ENCODE results near the gene NBEAL2.

The NBEAL2 gene

GRCh38 chr3:46981932-46982471 lies 2.5 kb downstream of the NBEAL2 start:
- Histone ChIP-seq H2AK5ac (ENCODE audit: low read length, severe bottlenecking) (no peak overlapping the region), H4K8ac (ENCODE audit: low read length) (no peak overlapping the region), H3K79me1 (replicated peaks; ENCODE audit: low read length, poor library complexity, severe bottlenecking) (peaks cover 17% of the 10 kb centered on the region), H3K27me3 (ENCODE audit: control insufficient read depth in 1 of 2, insufficient read depth in 1 of 2, low read length in 2 of 2) (no peaks in the 10 kb centered on the region), H2BK12ac (ENCODE audit: low read length in 2 of 2) (peak overlapping the region in 1 of 2 experiments; percentile 56), H2BK15ac (ENCODE audit: low read depth, poor library complexity, severe bottlenecking) (no peak overlapping the region), H4K91ac (ENCODE audit: low read length) (peak overlapping the region; percentile 9), H3K4me2 (ENCODE audit: low read length, poor library complexity, severe bottlenecking) (no peak overlapping the region), H2BK120ac (ENCODE audit: low read depth, low read length) (no peak overlapping the region), H2BK5ac (ENCODE audit: low read depth, low read length, poor library complexity, severe bottlenecking) (no peak overlapping the region), H3K27ac (ENCODE audit: low read length, poor library complexity, severe bottlenecking) (no peak overlapping the region), H3K9me3 (ENCODE audit: control insufficient read depth, low read length) (no peaks in the 10 kb centered on the region), H3K23ac (ENCODE audit: low read length in 2 of 2) (no peak overlapping the region), H3K4me3 (ENCODE audit: insufficient read depth in 1 of 2, low read depth in 1 of 2, low read length in 2 of 2) (no peak overlapping the region), H3K14ac (ENCODE audit: low read length in 2 of 2) (no peak overlapping the region), H2AFZ (ENCODE audit: low read depth, low read length) (no peak overlapping the region), H3K4ac (ENCODE audit: low read depth in 1 of 2, low read length in 2 of 2) (no peak overlapping the region), H3K36me3 (ENCODE audit: control insufficient read depth in 1 of 2, insufficient read depth in 2 of 2, low read depth in 1 of 2, low read length in 2 of 2) (peaks cover 0 to 12% of the 10 kb centered on the region in 2 experiments), H3K18ac (ENCODE audit: low read depth in 1 of 2, low read length in 2 of 2) (no peak overlapping the region), H3K9ac (ENCODE audit: low read length) (no peak overlapping the region), H3K4me1 (ENCODE audit: control insufficient read depth, insufficient read depth, low read depth, low read length) (peaks cover 22% of the 10 kb centered on the region)
- 53% methylated on average over 5 of the region's 5 CpGs for WGBS
- DNase-seq = no peak

GRCh38 chr3:46982546-46982945 lies 3.1 kb downstream of the NBEAL2 start:
- H3K9ac ChIP-seq (ENCODE audit: low read length) = no peak overlapping the region
- no peak overlapping the region for H2BK120ac ChIP-seq (ENCODE audit: low read depth, low read length)
- no peak for DNase-seq
- no peak overlapping the region for H3K27ac ChIP-seq (ENCODE audit: low read length, poor library complexity, severe bottlenecking)
- H3K4me2 ChIP-seq (ENCODE audit: low read length, poor library complexity, severe bottlenecking) = no peak overlapping the region
- H3K4me1 ChIP-seq (ENCODE audit: control insufficient read depth, insufficient read depth, low read depth, low read length) = peaks cover 22% of the 10 kb centered on the region
- H3K27me3 ChIP-seq (ENCODE audit: control insufficient read depth in 1 of 2, insufficient read depth in 1 of 2, low read length in 2 of 2) = no peaks in the 10 kb centered on the region
- H3K23ac ChIP-seq (ENCODE audit: low read length in 2 of 2) = no peak overlapping the region
- no peaks in the 10 kb centered on the region for H3K9me3 ChIP-seq (ENCODE audit: control insufficient read depth, low read length)
- H3K36me3 ChIP-seq (ENCODE audit: control insufficient read depth in 1 of 2, insufficient read depth in 2 of 2, low read depth in 1 of 2, low read length in 2 of 2) = peaks cover 0 to 12% of the 10 kb centered on the region in 2 experiments
- H2BK15ac ChIP-seq (ENCODE audit: low read depth, poor library complexity, severe bottlenecking) = peak overlapping the region; percentile 8
- H3K4me3 ChIP-seq (ENCODE audit: insufficient read depth in 1 of 2, low read depth in 1 of 2, low read length in 2 of 2) = no peak overlapping the region
- no peak overlapping the region for H2AFZ ChIP-seq (ENCODE audit: low read depth, low read length)
- no peak overlapping the region for H2BK12ac ChIP-seq (ENCODE audit: low read length in 2 of 2)
- no peak overlapping the region for H4K8ac ChIP-seq (ENCODE audit: low read length)
- no peak overlapping the region for H3K18ac ChIP-seq (ENCODE audit: low read depth in 1 of 2, low read length in 2 of 2)
- no peak overlapping the region for H2BK5ac ChIP-seq (ENCODE audit: low read depth, low read length, poor library complexity, severe bottlenecking)
- no peak overlapping the region for H2AK5ac ChIP-seq (ENCODE audit: low read length, severe bottlenecking)
- H3K79me1 ChIP-seq (replicated peaks; ENCODE audit: low read length, poor library complexity, severe bottlenecking) = peaks cover 16% of the 10 kb centered on the region
- 93% methylated on average over 2 of the region's 2 CpGs for WGBS
- H3K4ac ChIP-seq (ENCODE audit: low read depth in 1 of 2, low read length in 2 of 2) = no peak overlapping the region
- no peak overlapping the region for H4K91ac ChIP-seq (ENCODE audit: low read length)
- H3K14ac ChIP-seq (ENCODE audit: low read length in 2 of 2) = no peak overlapping the region

DNA sequence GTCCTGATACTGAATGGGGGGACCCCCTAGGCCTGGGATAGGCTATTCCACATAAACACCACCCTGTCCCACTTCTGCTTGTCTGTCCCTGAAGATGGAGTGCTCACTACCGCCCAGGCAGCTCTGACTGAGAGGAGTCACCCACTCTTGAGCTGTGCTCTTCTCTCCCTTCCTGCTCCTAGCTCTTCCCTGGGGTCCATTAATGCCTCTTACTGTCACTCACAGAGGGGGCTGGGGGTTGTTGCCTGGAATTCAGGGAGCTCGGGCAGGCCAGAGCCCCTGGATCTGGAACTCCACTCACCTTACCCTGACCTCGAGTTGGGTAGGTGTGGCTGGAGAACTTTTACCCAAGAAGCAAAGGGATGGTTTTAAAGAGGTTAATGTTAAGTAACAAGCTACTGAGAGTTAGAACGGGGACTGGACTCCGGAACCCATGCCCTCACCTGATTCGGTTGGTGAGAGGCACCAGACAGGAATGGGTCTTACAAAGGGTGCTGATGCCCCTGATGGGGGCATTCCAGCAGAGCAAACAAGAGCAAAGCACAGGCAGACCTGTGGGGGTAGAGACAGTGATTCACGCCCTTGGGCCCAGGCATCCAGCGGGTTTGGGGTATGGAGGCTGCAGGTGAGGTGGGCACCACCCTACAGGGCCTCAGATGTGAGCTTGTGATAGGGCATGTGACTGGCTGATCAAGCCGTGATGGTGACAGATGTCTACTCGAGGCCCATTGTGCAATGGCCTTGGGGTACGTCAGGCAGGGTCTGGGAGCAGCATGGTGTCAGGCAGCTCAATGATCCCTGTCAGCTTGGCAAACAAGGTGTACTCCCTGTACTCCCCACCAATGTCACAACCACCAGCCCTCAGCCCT lies 5.4 kb downstream of the NBEAL2 start:
- Histone ChIP-seq H3K9ac (ENCODE audit: low read length) (no peak overlapping the region), H3K4me3 (ENCODE audit: insufficient read depth in 1 of 2, low read depth in 1 of 2, low read length in 2 of 2) (no peak overlapping the region), H2AFZ (ENCODE audit: low read depth, low read length) (no peak overlapping the region), H2BK12ac (ENCODE audit: low read length in 2 of 2) (no peak overlapping the region), H4K91ac (ENCODE audit: low read length) (no peak overlapping the region), H3K9me3 (ENCODE audit: control insufficient read depth, low read length) (no peaks in the 10 kb centered on the region), H3K27me3 (ENCODE audit: control insufficient read depth in 1 of 2, insufficient read depth in 1 of 2, low read length in 2 of 2) (no peaks in the 10 kb centered on the region), H4K8ac (ENCODE audit: low read length) (no peak overlapping the region), H3K14ac (ENCODE audit: low read length in 2 of 2) (no peak overlapping the region), H3K4ac (ENCODE audit: low read depth in 1 of 2, low read length in 2 of 2) (no peak overlapping the region), H3K4me2 (ENCODE audit: low read length, poor library complexity, severe bottlenecking) (no peak overlapping the region), H2BK5ac (ENCODE audit: low read depth, low read length, poor library complexity, severe bottlenecking) (no peak overlapping the region), H3K36me3 (ENCODE audit: control insufficient read depth in 1 of 2, insufficient read depth in 2 of 2, low read depth in 1 of 2, low read length in 2 of 2) (peaks cover 0 to 26% of the 10 kb centered on the region in 2 experiments), H3K79me1 (replicated peaks; ENCODE audit: low read length, poor library complexity, severe bottlenecking) (peaks cover 9% of the 10 kb centered on the region), H3K23ac (ENCODE audit: low read length in 2 of 2) (no peak overlapping the region), H2AK5ac (ENCODE audit: low read length, severe bottlenecking) (no peak overlapping the region), H2BK120ac (ENCODE audit: low read depth, low read length) (no peak overlapping the region), H3K27ac (ENCODE audit: low read length, poor library complexity, severe bottlenecking) (no peak overlapping the region), H3K18ac (ENCODE audit: low read depth in 1 of 2, low read length in 2 of 2) (no peak overlapping the region), H2BK15ac (ENCODE audit: low read depth, poor library complexity, severe bottlenecking) (no peak overlapping the region), H3K4me1 (ENCODE audit: control insufficient read depth, insufficient read depth, low read depth, low read length) (peaks cover 17% of the 10 kb centered on the region)
- DNase-seq = no peak
- WGBS = 93% methylated on average over 11 of the region's 11 CpGs

DNA sequence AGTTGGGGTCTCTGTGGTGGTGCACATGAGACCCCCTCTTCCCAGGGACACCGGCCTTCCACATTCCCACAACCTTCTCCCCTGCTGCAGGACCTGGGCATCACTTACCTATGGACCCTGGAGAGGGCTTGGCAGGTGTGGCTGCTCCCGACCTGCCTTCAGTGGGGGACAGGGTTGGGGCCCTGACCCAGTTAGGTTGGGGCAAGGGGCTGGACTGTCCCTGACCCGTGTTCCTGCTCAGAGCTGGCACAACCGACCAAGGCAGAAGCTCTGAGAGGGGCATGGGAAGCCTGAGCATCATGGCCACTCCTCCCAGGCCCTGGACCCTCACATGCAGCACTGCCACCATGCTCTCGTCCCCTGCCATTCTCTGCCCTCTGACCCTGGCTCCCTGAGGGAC lies 6.1 kb downstream of the NBEAL2 start:
- WGBS = 93% methylated on average over 5 of the region's 5 CpGs
- Histone ChIP-seq H3K36me3 (ENCODE audit: control insufficient read depth in 1 of 2, insufficient read depth in 2 of 2, low read depth in 1 of 2, low read length in 2 of 2) (peaks cover 0 to 27% of the 10 kb centered on the region in 2 experiments), H2BK5ac (ENCODE audit: low read depth, low read length, poor library complexity, severe bottlenecking) (no peak overlapping the region), H4K91ac (ENCODE audit: low read length) (no peak overlapping the region), H3K27me3 (ENCODE audit: control insufficient read depth in 1 of 2, insufficient read depth in 1 of 2, low read length in 2 of 2) (no peaks in the 10 kb centered on the region), H3K23ac (ENCODE audit: low read length in 2 of 2) (no peak overlapping the region), H2BK120ac (ENCODE audit: low read depth, low read length) (no peak overlapping the region), H3K79me1 (replicated peaks; ENCODE audit: low read length, poor library complexity, severe bottlenecking) (peaks cover 1% of the 10 kb centered on the region), H2BK15ac (ENCODE audit: low read depth, poor library complexity, severe bottlenecking) (no peak overlapping the region), H3K18ac (ENCODE audit: low read depth in 1 of 2, low read length in 2 of 2) (no peak overlapping the region), H2BK12ac (ENCODE audit: low read length in 2 of 2) (no peak overlapping the region), H3K4me2 (ENCODE audit: low read length, poor library complexity, severe bottlenecking) (no peak overlapping the region), H3K27ac (ENCODE audit: low read length, poor library complexity, severe bottlenecking) (no peak overlapping the region), H3K4ac (ENCODE audit: low read depth in 1 of 2, low read length in 2 of 2) (no peak overlapping the region), H3K9me3 (ENCODE audit: control insufficient read depth, low read length) (no peaks in the 10 kb centered on the region), H3K9ac (ENCODE audit: low read length) (no peak overlapping the region), H2AFZ (ENCODE audit: low read depth, low read length) (no peak overlapping the region), H3K4me1 (ENCODE audit: control insufficient read depth, insufficient read depth, low read depth, low read length) (peaks cover 11% of the 10 kb centered on the region), H4K8ac (ENCODE audit: low read length) (no peak overlapping the region), H3K4me3 (ENCODE audit: insufficient read depth in 1 of 2, low read depth in 1 of 2, low read length in 2 of 2) (no peak overlapping the region), H3K14ac (ENCODE audit: low read length in 2 of 2) (no peak overlapping the region), H2AK5ac (ENCODE audit: low read length, severe bottlenecking) (no peak overlapping the region)
- DNase-seq = no peak

All from mesenchymal stem cell (in vitro differentiated cells and primary cell).